HG02571 (cell line): Measurements from ENCODE around the gene KRTAP1-1.
"Not testable (repeated sequence)": the region's sequence is repeated elsewhere in the genome, so short reads cannot be mapped to it uniquely, and the experiment has no call there.

Experiments
- ATAC-seq: cut with Tn5 transposase; IDR thresholded peaks from one replicate; pipeline ENCODE4 v1.9.1; 2021; ENCODE audit warnings: mild to moderate bottlenecking, moderate library complexity; ENCODE audit not compliant: unreplicated experiment

KRTAP1-1 gene

GRCh38 chr17:41057547-41057946 lies 16.3 kb upstream of the KRTAP1-1 start:
- no peak for ATAC-seq

GRCh38 chr17:41055130-41055529 lies 13.9 kb upstream of the KRTAP1-1 start, which contains the start of gene KRTAP2-2:
TSS of gene KRTAP2-2 (minus strand) at chr17:41055230. CDS start at chr17:41055211, 19 bp downstream.
- ATAC-seq = not testable (repeated sequence)

GRCh38 chr17:41054556-41054955 lies 13.3 kb upstream of the KRTAP1-1 start:
- ATAC-seq = not testable (repeated sequence)

- no peak for ATAC-seq
Observed at GRCh38 chr17:41054025-41054424, 12.8 kb upstream of the KRTAP1-1 start.

- no peak for ATAC-seq
Observed at GRCh38 chr17:41052566-41052965, 11.3 kb upstream of the KRTAP1-1 start.

- no peak for ATAC-seq
Observed at GRCh38 chr17:41049110-41049509, 7.9 kb upstream of the KRTAP1-1 start.

- ATAC-seq = no peak
Observed at GRCh38 chr17:41048441-41048840, 7.2 kb upstream of the KRTAP1-1 start.

- ATAC-seq = not testable (repeated sequence)
Observed at GRCh38 chr17:41046735-41047465, 5.7 kb upstream of the KRTAP1-1 start, which contains the start of gene KRTAP2-1. TSS of gene KRTAP2-1 (minus strand) at chr17:41047316. CDS start at chr17:41047267, 49 bp downstream.

- no peak for ATAC-seq
Observed at GRCh38 chr17:41042953-41043352, 1.7 kb upstream of the KRTAP1-1 start.

- no peak for ATAC-seq
Observed at GRCh38 chr17:41037853-41038350, 3.3 kb downstream of the KRTAP1-1 start.

- not testable (repeated sequence) for ATAC-seq
Observed at GRCh38 chr17:41034346-41034935, 6.8 kb downstream of the KRTAP1-1 start, which contains the start of gene KRTAP1-3. TSS of gene KRTAP1-3 (minus strand) at chr17:41034874. CDS start at chr17:41034821, 53 bp downstream.

GRCh38 chr17:41029633-41030245 lies 11.5 kb downstream of the KRTAP1-1 start, which contains the start of gene KRTAP1-4:
TSS of gene KRTAP1-4 (minus strand) at chr17:41030195. CDS start at chr17:41030078, 117 bp downstream.
- no peak for ATAC-seq

- no peak for ATAC-seq
Observed at GRCh38 chr17:41026715-41027471, 14.4 kb downstream of the KRTAP1-1 start, which contains the start of gene KRTAP1-5. TSS of gene KRTAP1-5 (minus strand) at chr17:41027208. CDS start at chr17:41027155, 53 bp downstream.

GRCh38 chr17:41024697-41025096 lies 16.6 kb downstream of the KRTAP1-1 start:
- ATAC-seq = no peak

GRCh38 chr17:41020336-41020735 lies 20.9 kb downstream of the KRTAP1-1 start:
- ATAC-seq = no peak

- no peak for ATAC-seq
Observed at GRCh38 chr17:41019415-41019814, 21.8 kb downstream of the KRTAP1-1 start.

- ATAC-seq = no peak
Observed at GRCh38 chr17:41018541-41018940, 22.7 kb downstream of the KRTAP1-1 start.

GRCh38 chr17:41016578-41017215 lies 24.6 kb downstream of the KRTAP1-1 start:
- ATAC-seq = no peak

- no peak for ATAC-seq
Observed at GRCh38 chr17:41015454-41015853, 25.8 kb downstream of the KRTAP1-1 start.

- no peak for ATAC-seq
Observed at GRCh38 chr17:41013606-41014005, 27.6 kb downstream of the KRTAP1-1 start.
